LNCaP clone FGC (cell line): ENCODE measurements around the gene COL15A1.

Source experiments
- DNase-seq: peaks from one replicate; pipeline ENCODE4 v3.0.0-alpha.2; 2011; ENCODE audit warnings: low read depth
- H3K4me3 ChIP-seq: 2 replicates; pipeline ENCODE4 v1.5.1; 2011; ENCODE audit warnings: mild to moderate bottlenecking, low read depth, low read length, control low read depth
- CTCF ChIP-seq: IDR thresholded peaks from 2 replicates; pipeline ENCODE4 v1.5.1; 2012; ENCODE audit warnings: mild to moderate bottlenecking; ENCODE audit not compliant: control insufficient read depth, insufficient read depth; ENCODE audit errors: extremely low read depth

The COL15A1 gene

GRCh38 chr9:99107421-99107820 is 163.7 kb downstream of the COL15A1 start:
- no peak for TF ChIP-seq CTCF
- no peak for DNase-seq
- H3K4me3 ChIP-seq = no peak overlapping the region

- no peak for TF ChIP-seq CTCF
- no peak overlapping the region for H3K4me3 ChIP-seq
- DNase-seq = no peak
Observed at GRCh38 chr9:99108131-99108530, 164.4 kb downstream of the COL15A1 start.

- H3K4me3 ChIP-seq = no peak overlapping the region
- no peak for DNase-seq
- TF ChIP-seq CTCF = no peak
Observed at GRCh38 chr9:99109522-99109921, 165.8 kb downstream of the COL15A1 start.

- TF ChIP-seq CTCF = no peak
- no peak for DNase-seq
- no peak overlapping the region for H3K4me3 ChIP-seq
Observed at GRCh38 chr9:99112750-99113413, 169.2 kb downstream of the COL15A1 start.

- TF ChIP-seq CTCF = no peak
- H3K4me3 ChIP-seq = no peak overlapping the region
- DNase-seq = no peak
Observed at GRCh38 chr9:99113414-99114048, 169.8 kb downstream of the COL15A1 start.

GRCh38 chr9:99114049-99114440 is 170.3 kb downstream of the COL15A1 start:
- DNase-seq = no peak
- TF ChIP-seq CTCF = no peak
- no peak overlapping the region for H3K4me3 ChIP-seq
